ENCODE measurements around the gene APOL6. TPM values are rescaled to one million over a fixed set of nuclear protein-coding genes. Genes with fewer than 3 reads are reported as not detected.

The APOL6 gene
- total and polyA plus RNA-seq, 2 experiments from 2014 or later = 2.7 to 19.6 TPM

- no peak for TF ChIP-seq EZH2 (IDR thresholded peaks at IDR 0.05; ENCODE audit: borderline replicate concordance)
- no peak for TF ChIP-seq EZH2phosphoT487 (IDR thresholded peaks at IDR 0.05; ENCODE audit: low read depth, severe bottlenecking, unreplicated experiment)
- TF ChIP-seq, protein P1, sequence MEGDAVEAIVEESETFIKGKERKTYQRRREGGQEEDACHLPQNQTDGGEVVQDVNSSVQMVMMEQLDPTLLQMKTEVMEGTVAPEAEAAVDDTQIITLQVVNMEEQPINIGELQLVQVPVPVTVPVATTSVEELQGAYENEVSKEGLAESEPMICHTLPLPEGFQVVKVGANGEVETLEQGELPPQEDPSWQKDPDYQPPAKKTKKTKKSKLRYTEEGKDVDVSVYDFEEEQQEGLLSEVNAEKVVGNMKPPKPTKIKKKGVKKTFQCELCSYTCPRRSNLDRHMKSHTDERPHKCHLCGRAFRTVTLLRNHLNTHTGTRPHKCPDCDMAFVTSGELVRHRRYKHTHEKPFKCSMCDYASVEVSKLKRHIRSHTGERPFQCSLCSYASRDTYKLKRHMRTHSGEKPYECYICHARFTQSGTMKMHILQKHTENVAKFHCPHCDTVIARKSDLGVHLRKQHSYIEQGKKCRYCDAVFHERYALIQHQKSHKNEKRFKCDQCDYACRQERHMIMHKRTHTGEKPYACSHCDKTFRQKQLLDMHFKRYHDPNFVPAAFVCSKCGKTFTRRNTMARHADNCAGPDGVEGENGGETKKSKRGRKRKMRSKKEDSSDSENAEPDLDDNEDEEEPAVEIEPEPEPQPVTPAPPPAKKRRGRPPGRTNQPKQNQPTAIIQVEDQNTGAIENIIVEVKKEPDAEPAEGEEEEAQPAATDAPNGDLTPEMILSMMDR (IDR thresholded peaks at IDR 0.05; ENCODE audit: poor library complexity) = no peak
- Histone ChIP-seq H3K27me3 (no peaks in the 10 kb centered on the region), H3K4me1 (ENCODE audit: insufficient read depth) (no peaks in the 10 kb centered on the region), H3K9me2 (replicated peaks; ENCODE audit: insufficient read depth) (no peaks in the 10 kb centered on the region), H4K20me1 (ENCODE audit: insufficient read depth, poor library complexity, severe bottlenecking) (no peaks in the 10 kb centered on the region), H3K9me3 (ENCODE audit: low read depth) (no peaks in the 10 kb centered on the region), H3K79me2 (no peaks in the 10 kb centered on the region), H3K36me3 (replicated peaks; ENCODE audit: insufficient read depth, low read depth) (no peaks in the 10 kb centered on the region), H3K4me3 (no peak overlapping the region), H3K27ac (no peak overlapping the region), H2AFZ (no peak overlapping the region), H3K4me2 (no peak overlapping the region)
- 94% methylated on average over 3 of the region's 3 CpGs for WGBS (ENCODE audit: low lambda C conversion rate, missing lambda C conversion rate)
- DNase-seq (ENCODE audit: low spot score) = no peak
Measured at GRCh38 chr22:35628732-35629131, 19.5 kb upstream of the APOL6 start.

DNA sequence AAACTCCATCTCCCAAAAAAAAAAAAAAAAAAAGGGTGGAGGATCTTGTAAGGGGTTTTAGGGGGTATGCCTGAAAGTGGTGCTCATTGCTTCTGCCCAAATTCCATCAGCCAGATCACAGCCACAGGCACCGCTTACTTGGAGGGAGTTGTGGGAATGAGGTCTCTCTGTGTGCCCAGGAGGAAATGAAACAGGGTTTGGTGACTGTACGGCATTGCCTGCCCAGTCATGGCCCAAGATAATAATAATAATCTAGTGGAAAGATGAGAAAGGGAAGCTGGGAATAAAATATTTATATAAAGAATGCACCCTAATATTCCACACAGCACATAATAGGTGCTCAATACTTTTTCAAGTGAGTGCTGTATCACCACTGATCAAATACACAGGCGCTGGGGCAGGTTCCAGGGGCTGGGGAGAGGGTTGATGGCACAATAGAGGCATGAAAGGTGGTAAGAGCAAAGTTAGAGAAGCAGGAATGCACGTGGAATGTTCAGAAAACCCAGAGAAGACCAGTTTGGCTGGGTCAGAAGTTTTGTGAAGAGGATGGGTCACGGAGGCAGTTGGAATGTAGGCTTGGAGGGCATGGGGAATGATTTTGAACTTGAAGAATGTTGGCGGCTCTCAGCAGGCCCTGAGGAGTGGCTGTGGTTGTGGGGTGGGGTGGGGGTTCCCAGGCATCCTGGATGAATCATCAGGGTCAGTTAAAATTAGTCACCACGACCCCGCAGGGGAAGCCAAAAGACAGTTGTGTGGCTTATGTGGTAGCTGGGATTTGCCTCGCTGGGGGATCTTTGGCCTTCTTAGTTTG is 18.6 kb upstream of the APOL6 start:
- no peak overlapping the region for H3K4me2 ChIP-seq

DNA sequence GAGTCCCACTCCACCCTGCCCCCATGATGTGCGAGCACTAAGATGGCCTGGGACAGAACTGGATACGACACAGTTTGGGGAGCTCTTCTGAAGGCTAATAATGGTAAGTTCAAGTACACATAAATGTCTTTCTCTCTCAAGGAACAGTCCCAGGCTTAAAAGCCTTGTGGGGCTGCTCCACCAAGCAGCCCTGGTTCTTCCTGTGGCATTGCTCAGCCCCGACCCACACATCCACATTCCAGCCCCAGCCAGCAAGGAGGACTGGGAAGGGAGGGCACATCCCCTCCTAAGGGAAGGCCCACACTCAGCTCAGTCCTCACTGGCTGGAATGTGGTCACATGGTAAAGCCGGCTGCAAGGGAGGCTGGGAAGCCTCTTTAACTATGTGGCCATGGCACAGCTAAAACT is 17.9 kb upstream of the APOL6 start:
- Histone ChIP-seq H3K36me3 (replicated peaks; ENCODE audit: insufficient read depth, low read depth) (no peaks in the 10 kb centered on the region), H3K27me3 (no peaks in the 10 kb centered on the region), H3K4me3 (no peak overlapping the region), H3K79me2 (no peaks in the 10 kb centered on the region), H3K9me2 (replicated peaks; ENCODE audit: insufficient read depth) (no peaks in the 10 kb centered on the region), H4K20me1 (ENCODE audit: insufficient read depth, poor library complexity, severe bottlenecking) (no peaks in the 10 kb centered on the region), H3K9me3 (ENCODE audit: low read depth) (no peaks in the 10 kb centered on the region), H2AFZ (no peak overlapping the region), H3K4me2 (no peak overlapping the region), H3K27ac (no peak overlapping the region), H3K4me1 (ENCODE audit: insufficient read depth) (no peaks in the 10 kb centered on the region)
- no peak for DNase-seq (ENCODE audit: low spot score)
- WGBS (ENCODE audit: low lambda C conversion rate, missing lambda C conversion rate) = 74% methylated on average over 2 of the region's 4 CpGs
- TF ChIP-seq EZH2phosphoT487 (IDR thresholded peaks at IDR 0.05; ENCODE audit: low read depth, severe bottlenecking, unreplicated experiment) (no peak), EZH2 (IDR thresholded peaks at IDR 0.05; ENCODE audit: borderline replicate concordance) (no peak)
- TF ChIP-seq, protein P1 (IDR thresholded peaks at IDR 0.05; ENCODE audit: poor library complexity) = no peak

More for the DNA sequence above, 18.6 kb upstream of the APOL6 start:
- Histone ChIP-seq H3K9me2 (replicated peaks; ENCODE audit: insufficient read depth) (no peaks in the 10 kb centered on the region), H3K79me2 (no peaks in the 10 kb centered on the region), H2AFZ (no peak overlapping the region), H3K4me3 (no peak overlapping the region), H3K36me3 (replicated peaks; ENCODE audit: insufficient read depth, low read depth) (no peaks in the 10 kb centered on the region), H4K20me1 (ENCODE audit: insufficient read depth, poor library complexity, severe bottlenecking) (no peaks in the 10 kb centered on the region), H3K27ac (peak overlapping the region; percentile 60), H3K27me3 (no peaks in the 10 kb centered on the region), H3K9me3 (ENCODE audit: low read depth) (no peaks in the 10 kb centered on the region), H3K4me1 (ENCODE audit: insufficient read depth) (no peaks in the 10 kb centered on the region)
- TF ChIP-seq, protein P1 (IDR thresholded peaks at IDR 0.05; ENCODE audit: poor library complexity) = no peak
- TF ChIP-seq EZH2 (IDR thresholded peaks at IDR 0.05; ENCODE audit: borderline replicate concordance) = no peak
- TF ChIP-seq EZH2phosphoT487 (IDR thresholded peaks at IDR 0.05; ENCODE audit: low read depth, severe bottlenecking, unreplicated experiment) = no peak
- 44% methylated on average over 9 of the region's 9 CpGs for WGBS (ENCODE audit: low lambda C conversion rate, missing lambda C conversion rate)
- peak; percentile 69 for DNase-seq (ENCODE audit: low spot score)
